ENCODE data around the gene XPO6. TPM values are rescaled to one million over a fixed set of nuclear protein-coding genes. Genes with fewer than 3 reads are reported as not detected.

The XPO6 gene
- total and polyA plus RNA-seq, 2 of the 13 experiments (the other 11 are each of a cell fraction or from before 2014, with no cell fraction given): 109 to 129 TPM

- Histone ChIP-seq H3K27ac (ENCODE audit: extremely low read length, insufficient read depth, low read length) (no peak overlapping the region), H3K36me3 (replicated peaks in 1 of 2; ENCODE audit: control insufficient read depth in 1 of 2, insufficient read depth in 2 of 2, low read length in 2 of 2) (peaks cover 8 to 30% of the 10 kb centered on the region in 2 experiments; a peak in 4 of 5 replicates), H3K4me3 (replicated peaks in 1 of 3; ENCODE audit: insufficient read depth in 1 of 3, low read depth in 2 of 3, low read length in 3 of 3) (no peak overlapping the region), H3K4me2 (ENCODE audit: low read depth, low read length) (no peak overlapping the region), H3K9me3 (ENCODE audit: low read length) (no peaks in the 10 kb centered on the region), H3K9ac (ENCODE audit: insufficient read depth, low read depth, low read length) (no peak overlapping the region), H4K20me1 (ENCODE audit: insufficient read depth, low read length) (peaks cover 7% of the 10 kb centered on the region), H3K79me2 (ENCODE audit: insufficient read depth, low read length) (peaks cover 82% of the 10 kb centered on the region), H3K4me1 (ENCODE audit: insufficient read depth, low read length) (no peaks in the 10 kb centered on the region), H2AFZ (ENCODE audit: low read length) (no peak overlapping the region), H3K27me3 (ENCODE audit: control insufficient read depth in 1 of 2, insufficient read depth in 2 of 2, low read length in 2 of 2) (no peaks in the 10 kb centered on the region)
- intact Hi-C loops (cut with micrococcal nuclease; ENCODE audit: unreplicated experiment): no loop called here
- no peak for TF ChIP-seq PATZ1 (CRISPR knock-in tag; IDR thresholded peaks at IDR 0.05)
- no peak for TF ChIP-seq TEAD3 (CRISPR knock-in tag; optimal IDR thresholded peaks at IDR 0.05; ENCODE audit: borderline replicate concordance)
- TF ChIP-seq NR1H2 (CRISPR knock-in tag; IDR thresholded peaks at IDR 0.05; ENCODE audit: borderline replicate concordance, low read depth): no peak
- no peak for TF ChIP-seq ZNF878 (CRISPR knock-in tag; IDR thresholded peaks at IDR 0.05)
- TF ChIP-seq MIER2 (CRISPR knock-in tag; IDR thresholded peaks at IDR 0.05): no peak
- TF ChIP-seq ZNF292 (CRISPR knock-in tag; IDR thresholded peaks at IDR 0.05; ENCODE audit: borderline replicate concordance, low read depth): no peak
- BruUV-seq (replicated peaks): no TSS peak
- DNase-seq (ENCODE audit: low spot score) (no peak), ATAC-seq (no peak; the same call in 2 of the 3 replicates), FAIRE-seq (no peak)
- ChIA-PET CTCF (ENCODE audit: low intra/inter-chr PET ratio, low total read pairs) (no interaction called here), POLR2A (no interaction called here)
- WGBS (ENCODE audit: low lambda C conversion rate): 97% methylated on average over 14 of the region's 14 CpGs
- in situ Hi-C loops (cut with HindIII; ENCODE audit: extremely low pct_ligation_motif_present, low pct_unique_long_range_greater_than_20kb): no loop called here
Observed at GRCh38 chr16:28193530-28194423, 18.0 kb downstream of the XPO6 start.
